Measurements from ENCODE around the gene P3R3URF.

DNA sequence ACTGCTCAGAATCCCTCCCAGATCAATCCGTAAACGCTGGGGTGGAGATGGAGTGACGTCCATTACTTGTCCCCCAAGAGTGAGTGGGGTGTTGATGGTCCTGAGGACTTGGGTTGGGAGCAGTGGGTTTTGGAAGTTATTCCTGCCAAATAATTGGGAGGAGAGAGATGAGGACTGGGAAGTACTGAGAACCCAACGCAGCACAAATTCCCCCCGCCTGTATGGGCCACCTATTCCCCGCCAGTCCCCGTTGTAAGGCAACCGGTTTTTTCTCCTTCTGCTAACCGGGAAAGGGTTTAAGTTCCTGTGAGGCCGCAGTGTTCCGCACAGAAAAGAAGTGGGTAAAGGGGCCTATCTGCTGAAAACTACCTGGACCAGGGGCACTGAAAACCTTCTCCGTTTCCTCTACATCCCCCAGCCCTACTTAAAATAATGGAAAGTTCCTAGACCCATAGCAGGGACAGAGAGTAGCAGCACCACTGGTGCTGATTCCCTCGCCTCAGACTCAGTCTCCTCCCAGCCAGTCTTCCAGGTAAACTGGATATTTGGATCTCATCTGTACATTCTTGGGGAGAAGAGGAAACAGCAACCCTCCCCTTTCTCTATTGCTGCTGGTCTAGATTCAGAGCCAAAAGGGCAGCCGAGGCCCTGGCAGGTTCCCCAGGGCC lies 27.6 kb upstream of the P3R3URF start:
- TF ChIP-seq, protein P1, sequence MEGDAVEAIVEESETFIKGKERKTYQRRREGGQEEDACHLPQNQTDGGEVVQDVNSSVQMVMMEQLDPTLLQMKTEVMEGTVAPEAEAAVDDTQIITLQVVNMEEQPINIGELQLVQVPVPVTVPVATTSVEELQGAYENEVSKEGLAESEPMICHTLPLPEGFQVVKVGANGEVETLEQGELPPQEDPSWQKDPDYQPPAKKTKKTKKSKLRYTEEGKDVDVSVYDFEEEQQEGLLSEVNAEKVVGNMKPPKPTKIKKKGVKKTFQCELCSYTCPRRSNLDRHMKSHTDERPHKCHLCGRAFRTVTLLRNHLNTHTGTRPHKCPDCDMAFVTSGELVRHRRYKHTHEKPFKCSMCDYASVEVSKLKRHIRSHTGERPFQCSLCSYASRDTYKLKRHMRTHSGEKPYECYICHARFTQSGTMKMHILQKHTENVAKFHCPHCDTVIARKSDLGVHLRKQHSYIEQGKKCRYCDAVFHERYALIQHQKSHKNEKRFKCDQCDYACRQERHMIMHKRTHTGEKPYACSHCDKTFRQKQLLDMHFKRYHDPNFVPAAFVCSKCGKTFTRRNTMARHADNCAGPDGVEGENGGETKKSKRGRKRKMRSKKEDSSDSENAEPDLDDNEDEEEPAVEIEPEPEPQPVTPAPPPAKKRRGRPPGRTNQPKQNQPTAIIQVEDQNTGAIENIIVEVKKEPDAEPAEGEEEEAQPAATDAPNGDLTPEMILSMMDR (conservative IDR thresholded peaks at IDR 0.05; ENCODE audit: low read length), result no peak
- no peak for TF ChIP-seq EZH2phosphoT487 (IDR thresholded peaks at IDR 0.05; ENCODE audit: borderline replicate concordance)

Data from Loucy (cell line).